Measurements from ENCODE around the gene HARBI1. TPM values are rescaled to one million over a fixed set of nuclear protein-coding genes. Genes with fewer than 3 reads are reported as not detected.

Gene HARBI1
- total and polyA plus RNA-seq, 2 of the 4 experiments (the other 2 are of a cell fraction), result 2.7 to 5.2 TPM

- in situ Hi-C loops (cut with MboI; ENCODE audit: low sequenced_read_pairs), result no loop called here
- Histone ChIP-seq H3K27ac (ENCODE audit: insufficient read depth, low read length) (no peak overlapping the region), H2AK9ac (replicated peaks; ENCODE audit: low read depth, low read length, poor library complexity) (no peak overlapping the region), H3K9me3 (ENCODE audit: control insufficient read depth, insufficient read depth, low read length) (peaks cover 2% of the 10 kb centered on the region; the same call in 1 of the 2 replicates), H3K4ac (ENCODE audit: low read depth, low read length) (no peak overlapping the region), H2AFZ (replicated peaks; ENCODE audit: low read length, poor library complexity) (no peak overlapping the region), H3K18ac (ENCODE audit: low read depth, low read length) (no peak overlapping the region), H4K20me1 (ENCODE audit: insufficient read depth, low read length) (no peaks in the 10 kb centered on the region), H2BK120ac (ENCODE audit: low read depth, low read length) (no peak overlapping the region), H3K9me1 (ENCODE audit: insufficient read depth, low read length) (no peaks in the 10 kb centered on the region), H3K56ac (ENCODE audit: extremely low read depth, insufficient read depth, low read length) (no peak overlapping the region), H2BK15ac (ENCODE audit: low read depth, low read length) (no peak overlapping the region), H3K4me1 (ENCODE audit: control insufficient read depth, insufficient read depth, low read length) (peaks cover 6% of the 10 kb centered on the region), H4K91ac (ENCODE audit: insufficient read depth, low read depth, low read length) (no peak overlapping the region), H2AK5ac (ENCODE audit: low read depth, low read length) (no peak overlapping the region), H3K14ac (replicated peaks; ENCODE audit: low read depth, low read length) (no peak overlapping the region), H4K8ac (ENCODE audit: low read depth in 2 of 2, low read length in 2 of 2) (no peak overlapping the region), H3K4me3 (ENCODE audit: insufficient read depth, low read depth, low read length) (no peak overlapping the region), H3K36me3 (ENCODE audit: control insufficient read depth, insufficient read depth, low read length) (peaks cover 17% of the 10 kb centered on the region), H3K9ac (ENCODE audit: low read depth, low read length) (no peak overlapping the region), H3K4me2 (ENCODE audit: low read depth, low read length) (no peak overlapping the region), H2BK5ac (ENCODE audit: low read depth, low read length, poor library complexity, severe bottlenecking) (no peak overlapping the region), H2BK20ac (ENCODE audit: low read depth, low read length) (no peak overlapping the region), H3K27me3 (ENCODE audit: control insufficient read depth, insufficient read depth, low read length) (no peaks in the 10 kb centered on the region), H4K5ac (ENCODE audit: low read depth, low read length) (no peak overlapping the region), H3K79me1 (ENCODE audit: low read depth in 1 of 2, low read length in 2 of 2) (peaks cover 24 to 46% of the 10 kb centered on the region in 2 experiments), H3K23ac (ENCODE audit: low read depth, low read length) (no peak overlapping the region)
- no CpG with 5 or more reads among the region's 3 CpGs for WGBS, 2 experiments (ENCODE audit: extremely low coverage in 2 of 2, insufficient read length in 1 of 2)
- ChIA-PET CTCF (interaction anchor here (0.6 to 1.2 kb wide), 3 partner anchors 32 to 141 kb away, joined by 3 to 10 read pairs (median 3); no protein-coding TSS in a partner anchor), POLR2A (ENCODE audit: unreplicated experiment) (no interaction called here)
- no peak for ATAC-seq (ENCODE audit: low read depth)
- dilution Hi-C loops (cut with HindIII; ENCODE audit: low sequenced_read_pairs, unreplicated experiment), result no loop called here
- BruUV-seq (replicated peaks), result no TSS peak
- no peak for TF ChIP-seq CHD1 (IDR thresholded peaks at IDR 0.05; ENCODE audit: low read depth, low read length)
- TF ChIP-seq, protein P1, sequence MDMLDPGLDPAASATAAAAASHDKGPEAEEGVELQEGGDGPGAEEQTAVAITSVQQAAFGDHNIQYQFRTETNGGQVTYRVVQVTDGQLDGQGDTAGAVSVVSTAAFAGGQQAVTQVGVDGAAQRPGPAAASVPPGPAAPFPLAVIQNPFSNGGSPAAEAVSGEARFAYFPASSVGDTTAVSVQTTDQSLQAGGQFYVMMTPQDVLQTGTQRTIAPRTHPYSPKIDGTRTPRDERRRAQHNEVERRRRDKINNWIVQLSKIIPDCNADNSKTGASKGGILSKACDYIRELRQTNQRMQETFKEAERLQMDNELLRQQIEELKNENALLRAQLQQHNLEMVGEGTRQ (IDR thresholded peaks at IDR 0.05; ENCODE audit: low read depth, low read length), result no peak
- no peak for TF ChIP-seq FOS (IDR thresholded peaks at IDR 0.05; ENCODE audit: low read depth, low read length)
- no peak for TF ChIP-seq BHLHE40 (IDR thresholded peaks at IDR 0.05; ENCODE audit: low read depth, low read length)
- no peak for TF ChIP-seq RAD21 (IDR thresholded peaks at IDR 0.05; ENCODE audit: low read length)
- DNase-seq, result no peak
- intact Hi-C loops (cut with micrococcal nuclease), result no loop called here
Observed at GRCh38 chr11:46643531-46643930, 26.5 kb upstream of the HARBI1 start.

Data from IMR-90 (cell line).